ENCODE measurements around the gene NRXN3. TPM values are rescaled to one million over a fixed set of nuclear protein-coding genes. Genes with fewer than 3 reads are reported as not detected.

NRXN3 gene
- total and polyA plus RNA-seq, 4 donors, result 21.9 to 73.4 (median 65.7) TPM

- no peak overlapping the region for H3K27ac ChIP-seq (ENCODE audit: low read depth, low read length)
- no peak for DNase-seq (ENCODE audit: low read depth in 4 of 6, low spot score in 6 of 6)
- 94% methylated on average over 2 of the region's 3 CpGs for WGBS (ENCODE audit: insufficient coverage)
Observed at GRCh38 chr14:78253986-78254385, 83.8 kb downstream of the NRXN3 start.

GRCh38 chr14:78254911-78255461 is 84.8 kb downstream of the NRXN3 start:
- Histone ChIP-seq H3K27me3 (ENCODE audit: control insufficient read depth, insufficient read depth, low read length) (no peaks in the 10 kb centered on the region), H3K4me1 (ENCODE audit: control insufficient read depth, insufficient read depth, low read length) (peaks cover 6% of the 10 kb centered on the region), H3K4me3 (ENCODE audit: low read depth, low read length) (no peak overlapping the region), H3K27ac (ENCODE audit: low read depth, low read length) (no peak overlapping the region), H3K9me3 (ENCODE audit: control insufficient read depth, insufficient read depth, low read length) (no peaks in the 10 kb centered on the region), H3K36me3 (ENCODE audit: control insufficient read depth, insufficient read depth, low read length) (no peaks in the 10 kb centered on the region)
- DNase-seq (ENCODE audit: low read depth in 4 of 6, low spot score in 6 of 6), result peak in 3 of 6 donors; percentile 30 to 74 (median 71)
- 62% methylated on average over 1 of the region's 9 CpGs for WGBS (ENCODE audit: insufficient coverage)

More at GRCh38 chr14:78253986-78254385, 83.8 kb downstream of the NRXN3 start:
- Histone ChIP-seq H3K36me3 (ENCODE audit: control insufficient read depth, insufficient read depth, low read length) (no peaks in the 10 kb centered on the region), H3K4me1 (ENCODE audit: control insufficient read depth, insufficient read depth, low read length) (peaks cover 11% of the 10 kb centered on the region), H3K27me3 (ENCODE audit: control insufficient read depth, insufficient read depth, low read length) (no peaks in the 10 kb centered on the region), H3K4me3 (ENCODE audit: low read depth, low read length) (no peak overlapping the region), H3K9me3 (ENCODE audit: control insufficient read depth, insufficient read depth, low read length) (peaks cover 1% of the 10 kb centered on the region)

- Histone ChIP-seq H3K4me1 (ENCODE audit: control insufficient read depth, insufficient read depth, low read length) (peaks cover 11% of the 10 kb centered on the region), H3K27ac (ENCODE audit: low read depth, low read length) (no peak overlapping the region), H3K36me3 (ENCODE audit: control insufficient read depth, insufficient read depth, low read length) (no peaks in the 10 kb centered on the region), H3K4me3 (ENCODE audit: low read depth, low read length) (no peak overlapping the region), H3K9me3 (ENCODE audit: control insufficient read depth, insufficient read depth, low read length) (no peaks in the 10 kb centered on the region), H3K27me3 (ENCODE audit: control insufficient read depth, insufficient read depth, low read length) (no peaks in the 10 kb centered on the region)
- DNase-seq (ENCODE audit: low read depth in 4 of 6, low spot score in 6 of 6), result no peak
- WGBS (ENCODE audit: insufficient coverage), result 78% methylated on average over 3 of the region's 6 CpGs
Observed at GRCh38 chr14:78259831-78260230, 89.7 kb downstream of the NRXN3 start.

GRCh38 chr14:78278464-78279250 is 108.5 kb downstream of the NRXN3 start:
- H3K4me1 ChIP-seq (ENCODE audit: control insufficient read depth, insufficient read depth, low read length), result peaks cover 7% of the 10 kb centered on the region
- WGBS (ENCODE audit: insufficient coverage), result no CpG with 5 or more reads among the region's 2 CpGs

GRCh38 chr14:78282437-78282836 is 112.3 kb downstream of the NRXN3 start:
- Histone ChIP-seq H3K4me1 (ENCODE audit: control insufficient read depth, insufficient read depth, low read length) (peaks cover 10% of the 10 kb centered on the region), H3K27ac (ENCODE audit: low read depth, low read length) (no peak overlapping the region), H3K9me3 (ENCODE audit: control insufficient read depth, insufficient read depth, low read length) (no peaks in the 10 kb centered on the region), H3K4me3 (ENCODE audit: low read depth, low read length) (no peak overlapping the region), H3K27me3 (ENCODE audit: control insufficient read depth, insufficient read depth, low read length) (no peaks in the 10 kb centered on the region), H3K36me3 (ENCODE audit: control insufficient read depth, insufficient read depth, low read length) (no peaks in the 10 kb centered on the region)
- peak in 1 of 6 donors; percentile 39 for DNase-seq (ENCODE audit: low read depth in 4 of 6, low spot score in 6 of 6)
- WGBS (ENCODE audit: insufficient coverage), result 25% methylated on average over 2 of the region's 6 CpGs

More at GRCh38 chr14:78278464-78279250, 108.5 kb downstream of the NRXN3 start:
- Histone ChIP-seq H3K36me3 (ENCODE audit: control insufficient read depth, insufficient read depth, low read length) (no peaks in the 10 kb centered on the region), H3K9me3 (ENCODE audit: control insufficient read depth, insufficient read depth, low read length) (no peaks in the 10 kb centered on the region), H3K27me3 (ENCODE audit: control insufficient read depth, insufficient read depth, low read length) (no peaks in the 10 kb centered on the region), H3K4me3 (ENCODE audit: low read depth, low read length) (no peak overlapping the region), H3K27ac (ENCODE audit: low read depth, low read length) (no peak overlapping the region)
- DNase-seq (ENCODE audit: low read depth in 4 of 6, low spot score in 6 of 6), result no peak

GRCh38 chr14:78286210-78286609 is 116.0 kb downstream of the NRXN3 start:
- no peaks in the 10 kb centered on the region for H3K36me3 ChIP-seq (ENCODE audit: control insufficient read depth, insufficient read depth, low read length)
- H3K4me1 ChIP-seq (ENCODE audit: control insufficient read depth, insufficient read depth, low read length), result peaks cover 10% of the 10 kb centered on the region
- 48% methylated on average over 3 of the region's 3 CpGs for WGBS (ENCODE audit: insufficient coverage)
- no peak overlapping the region for H3K27ac ChIP-seq (ENCODE audit: low read depth, low read length)
- H3K27me3 ChIP-seq (ENCODE audit: control insufficient read depth, insufficient read depth, low read length), result no peaks in the 10 kb centered on the region
- no peak overlapping the region for H3K4me3 ChIP-seq (ENCODE audit: low read depth, low read length)
- H3K9me3 ChIP-seq (ENCODE audit: control insufficient read depth, insufficient read depth, low read length), result no peaks in the 10 kb centered on the region
- DNase-seq (ENCODE audit: low read depth in 4 of 6, low spot score in 6 of 6), result no peak

GRCh38 chr14:78292003-78292402 is 121.8 kb downstream of the NRXN3 start:
- H3K4me3 ChIP-seq (ENCODE audit: low read depth, low read length), result no peak overlapping the region
- no peaks in the 10 kb centered on the region for H3K27me3 ChIP-seq (ENCODE audit: control insufficient read depth, insufficient read depth, low read length)
- WGBS (ENCODE audit: insufficient coverage), result 38% methylated on average over 2 of the region's 3 CpGs
- DNase-seq (ENCODE audit: low read depth in 4 of 6, low spot score in 6 of 6), result peak in 2 of 6 donors; percentile 25 to 69
- no peaks in the 10 kb centered on the region for H3K36me3 ChIP-seq (ENCODE audit: control insufficient read depth, insufficient read depth, low read length)
- no peaks in the 10 kb centered on the region for H3K9me3 ChIP-seq (ENCODE audit: control insufficient read depth, insufficient read depth, low read length)
- no peaks in the 10 kb centered on the region for H3K4me1 ChIP-seq (ENCODE audit: control insufficient read depth, insufficient read depth, low read length)
- H3K27ac ChIP-seq (ENCODE audit: low read depth, low read length), result no peak overlapping the region

- no peak overlapping the region for H3K27ac ChIP-seq (ENCODE audit: low read depth, low read length)
- no peaks in the 10 kb centered on the region for H3K36me3 ChIP-seq (ENCODE audit: control insufficient read depth, insufficient read depth, low read length)
- peak in 1 of 6 donors; percentile 59 for DNase-seq (ENCODE audit: low read depth in 4 of 6, low spot score in 6 of 6)
- H3K4me1 ChIP-seq (ENCODE audit: control insufficient read depth, insufficient read depth, low read length), result peaks cover 6% of the 10 kb centered on the region
- no peaks in the 10 kb centered on the region for H3K27me3 ChIP-seq (ENCODE audit: control insufficient read depth, insufficient read depth, low read length)
- no peak overlapping the region for H3K4me3 ChIP-seq (ENCODE audit: low read depth, low read length)
- WGBS (ENCODE audit: insufficient coverage), result 31% methylated on average over 9 of the region's 11 CpGs
- H3K9me3 ChIP-seq (ENCODE audit: control insufficient read depth, insufficient read depth, low read length), result no peaks in the 10 kb centered on the region
Observed at GRCh38 chr14:78297858-78298257, 127.7 kb downstream of the NRXN3 start.

GRCh38 chr14:78298298-78298697 is 128.1 kb downstream of the NRXN3 start:
- H3K27ac ChIP-seq (ENCODE audit: low read depth, low read length), result no peak overlapping the region
- no peaks in the 10 kb centered on the region for H3K9me3 ChIP-seq (ENCODE audit: control insufficient read depth, insufficient read depth, low read length)
- WGBS (ENCODE audit: insufficient coverage), result no CpG with 5 or more reads among the region's 1 CpG
- no peak overlapping the region for H3K4me3 ChIP-seq (ENCODE audit: low read depth, low read length)
- DNase-seq (ENCODE audit: low read depth in 4 of 6, low spot score in 6 of 6), result no peak
- no peaks in the 10 kb centered on the region for H3K36me3 ChIP-seq (ENCODE audit: control insufficient read depth, insufficient read depth, low read length)
- peaks cover 6% of the 10 kb centered on the region for H3K4me1 ChIP-seq (ENCODE audit: control insufficient read depth, insufficient read depth, low read length)
- H3K27me3 ChIP-seq (ENCODE audit: control insufficient read depth, insufficient read depth, low read length), result no peaks in the 10 kb centered on the region

GRCh38 chr14:78302841-78303240 is 132.7 kb downstream of the NRXN3 start:
- DNase-seq (ENCODE audit: low read depth in 4 of 6, low spot score in 6 of 6), result no peak
- H3K4me3 ChIP-seq (ENCODE audit: low read depth, low read length), result no peak overlapping the region

More at GRCh38 chr14:78302841-78303240, 132.7 kb downstream of the NRXN3 start:
- Histone ChIP-seq H3K9me3 (ENCODE audit: control insufficient read depth, insufficient read depth, low read length) (no peaks in the 10 kb centered on the region), H3K27me3 (ENCODE audit: control insufficient read depth, insufficient read depth, low read length) (no peaks in the 10 kb centered on the region), H3K27ac (ENCODE audit: low read depth, low read length) (no peak overlapping the region), H3K36me3 (ENCODE audit: control insufficient read depth, insufficient read depth, low read length) (no peaks in the 10 kb centered on the region), H3K4me1 (ENCODE audit: control insufficient read depth, insufficient read depth, low read length) (peaks cover 4% of the 10 kb centered on the region)
- 70% methylated on average over 2 of the region's 2 CpGs for WGBS (ENCODE audit: insufficient coverage)
